ENCODE results near the gene DENND1B.

DNA sequence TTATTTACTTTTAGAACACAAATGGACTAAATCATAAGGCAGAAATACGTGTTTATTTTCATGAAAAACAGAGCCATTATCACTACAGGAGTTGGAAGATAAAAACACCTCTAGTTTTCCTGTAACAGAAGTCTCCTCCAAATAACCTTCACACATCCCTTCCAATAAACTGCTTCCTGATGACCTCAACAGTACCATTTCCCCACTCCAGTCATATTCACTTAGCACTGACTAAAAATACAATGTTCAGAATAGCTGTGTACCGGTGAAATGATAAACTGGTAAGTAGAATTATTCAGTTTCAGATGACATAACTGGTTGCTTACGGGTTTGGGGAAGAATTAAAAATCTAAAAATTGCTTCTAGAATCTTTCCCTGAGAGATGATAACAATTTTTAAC lies 137.9 kb downstream of the DENND1B start:
- TF ChIP-seq, protein P1, sequence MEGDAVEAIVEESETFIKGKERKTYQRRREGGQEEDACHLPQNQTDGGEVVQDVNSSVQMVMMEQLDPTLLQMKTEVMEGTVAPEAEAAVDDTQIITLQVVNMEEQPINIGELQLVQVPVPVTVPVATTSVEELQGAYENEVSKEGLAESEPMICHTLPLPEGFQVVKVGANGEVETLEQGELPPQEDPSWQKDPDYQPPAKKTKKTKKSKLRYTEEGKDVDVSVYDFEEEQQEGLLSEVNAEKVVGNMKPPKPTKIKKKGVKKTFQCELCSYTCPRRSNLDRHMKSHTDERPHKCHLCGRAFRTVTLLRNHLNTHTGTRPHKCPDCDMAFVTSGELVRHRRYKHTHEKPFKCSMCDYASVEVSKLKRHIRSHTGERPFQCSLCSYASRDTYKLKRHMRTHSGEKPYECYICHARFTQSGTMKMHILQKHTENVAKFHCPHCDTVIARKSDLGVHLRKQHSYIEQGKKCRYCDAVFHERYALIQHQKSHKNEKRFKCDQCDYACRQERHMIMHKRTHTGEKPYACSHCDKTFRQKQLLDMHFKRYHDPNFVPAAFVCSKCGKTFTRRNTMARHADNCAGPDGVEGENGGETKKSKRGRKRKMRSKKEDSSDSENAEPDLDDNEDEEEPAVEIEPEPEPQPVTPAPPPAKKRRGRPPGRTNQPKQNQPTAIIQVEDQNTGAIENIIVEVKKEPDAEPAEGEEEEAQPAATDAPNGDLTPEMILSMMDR (IDR thresholded peaks at IDR 0.05) = no peak
- TF ChIP-seq POLR2A (IDR thresholded peaks at IDR 0.05) = no peak
